ENCODE data around the gene TBXAS1.

DNA sequence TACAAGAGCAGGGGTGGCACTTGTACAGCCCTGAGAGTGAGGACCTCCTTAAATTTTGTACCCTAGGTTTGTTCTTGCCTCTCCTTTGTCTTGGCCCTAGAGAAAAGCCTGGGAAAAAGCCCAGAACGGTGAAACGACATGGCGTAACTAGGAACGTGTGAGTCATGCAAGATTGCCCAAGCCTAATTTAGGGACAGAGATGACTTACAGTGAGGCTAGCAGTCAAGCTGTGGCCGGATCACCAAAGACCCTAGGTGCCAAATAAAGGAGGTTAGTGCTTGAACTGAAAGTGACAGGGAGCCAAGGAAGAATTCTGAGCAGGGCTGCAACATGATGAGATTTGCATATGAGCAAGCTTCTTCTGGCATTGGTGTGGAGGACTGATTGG, 25.1 kb downstream of the TBXAS1 start:
- TF ChIP-seq EZH2 (IDR thresholded peaks at IDR 0.05; ENCODE audit: low read depth, unreplicated experiment) (no peak), CREB1 (CRISPR knock-in tag; IDR thresholded peaks at IDR 0.05; ENCODE audit: low read depth) (no peak), POLR2AphosphoS5 (IDR thresholded peaks at IDR 0.05; ENCODE audit: low read depth) (no peak), EZH2phosphoT487 (IDR thresholded peaks at IDR 0.05; ENCODE audit: unreplicated experiment) (no peak), STAT1 (IDR thresholded peaks at IDR 0.05; ENCODE audit: unreplicated experiment) (no peak)
- TF ChIP-seq, protein P1, sequence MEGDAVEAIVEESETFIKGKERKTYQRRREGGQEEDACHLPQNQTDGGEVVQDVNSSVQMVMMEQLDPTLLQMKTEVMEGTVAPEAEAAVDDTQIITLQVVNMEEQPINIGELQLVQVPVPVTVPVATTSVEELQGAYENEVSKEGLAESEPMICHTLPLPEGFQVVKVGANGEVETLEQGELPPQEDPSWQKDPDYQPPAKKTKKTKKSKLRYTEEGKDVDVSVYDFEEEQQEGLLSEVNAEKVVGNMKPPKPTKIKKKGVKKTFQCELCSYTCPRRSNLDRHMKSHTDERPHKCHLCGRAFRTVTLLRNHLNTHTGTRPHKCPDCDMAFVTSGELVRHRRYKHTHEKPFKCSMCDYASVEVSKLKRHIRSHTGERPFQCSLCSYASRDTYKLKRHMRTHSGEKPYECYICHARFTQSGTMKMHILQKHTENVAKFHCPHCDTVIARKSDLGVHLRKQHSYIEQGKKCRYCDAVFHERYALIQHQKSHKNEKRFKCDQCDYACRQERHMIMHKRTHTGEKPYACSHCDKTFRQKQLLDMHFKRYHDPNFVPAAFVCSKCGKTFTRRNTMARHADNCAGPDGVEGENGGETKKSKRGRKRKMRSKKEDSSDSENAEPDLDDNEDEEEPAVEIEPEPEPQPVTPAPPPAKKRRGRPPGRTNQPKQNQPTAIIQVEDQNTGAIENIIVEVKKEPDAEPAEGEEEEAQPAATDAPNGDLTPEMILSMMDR (conservative IDR thresholded peaks at IDR 0.05; ENCODE audit: low read depth in 2 of 2), result no peak
- TF ChIP-seq, protein P2, sequence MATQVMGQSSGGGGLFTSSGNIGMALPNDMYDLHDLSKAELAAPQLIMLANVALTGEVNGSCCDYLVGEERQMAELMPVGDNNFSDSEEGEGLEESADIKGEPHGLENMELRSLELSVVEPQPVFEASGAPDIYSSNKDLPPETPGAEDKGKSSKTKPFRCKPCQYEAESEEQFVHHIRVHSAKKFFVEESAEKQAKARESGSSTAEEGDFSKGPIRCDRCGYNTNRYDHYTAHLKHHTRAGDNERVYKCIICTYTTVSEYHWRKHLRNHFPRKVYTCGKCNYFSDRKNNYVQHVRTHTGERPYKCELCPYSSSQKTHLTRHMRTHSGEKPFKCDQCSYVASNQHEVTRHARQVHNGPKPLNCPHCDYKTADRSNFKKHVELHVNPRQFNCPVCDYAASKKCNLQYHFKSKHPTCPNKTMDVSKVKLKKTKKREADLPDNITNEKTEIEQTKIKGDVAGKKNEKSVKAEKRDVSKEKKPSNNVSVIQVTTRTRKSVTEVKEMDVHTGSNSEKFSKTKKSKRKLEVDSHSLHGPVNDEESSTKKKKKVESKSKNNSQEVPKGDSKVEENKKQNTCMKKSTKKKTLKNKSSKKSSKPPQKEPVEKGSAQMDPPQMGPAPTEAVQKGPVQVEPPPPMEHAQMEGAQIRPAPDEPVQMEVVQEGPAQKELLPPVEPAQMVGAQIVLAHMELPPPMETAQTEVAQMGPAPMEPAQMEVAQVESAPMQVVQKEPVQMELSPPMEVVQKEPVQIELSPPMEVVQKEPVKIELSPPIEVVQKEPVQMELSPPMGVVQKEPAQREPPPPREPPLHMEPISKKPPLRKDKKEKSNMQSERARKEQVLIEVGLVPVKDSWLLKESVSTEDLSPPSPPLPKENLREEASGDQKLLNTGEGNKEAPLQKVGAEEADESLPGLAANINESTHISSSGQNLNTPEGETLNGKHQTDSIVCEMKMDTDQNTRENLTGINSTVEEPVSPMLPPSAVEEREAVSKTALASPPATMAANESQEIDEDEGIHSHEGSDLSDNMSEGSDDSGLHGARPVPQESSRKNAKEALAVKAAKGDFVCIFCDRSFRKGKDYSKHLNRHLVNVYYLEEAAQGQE (IDR thresholded peaks at IDR 0.05; ENCODE audit: unreplicated experiment), result no peak
- TF ChIP-seq, protein P3, sequence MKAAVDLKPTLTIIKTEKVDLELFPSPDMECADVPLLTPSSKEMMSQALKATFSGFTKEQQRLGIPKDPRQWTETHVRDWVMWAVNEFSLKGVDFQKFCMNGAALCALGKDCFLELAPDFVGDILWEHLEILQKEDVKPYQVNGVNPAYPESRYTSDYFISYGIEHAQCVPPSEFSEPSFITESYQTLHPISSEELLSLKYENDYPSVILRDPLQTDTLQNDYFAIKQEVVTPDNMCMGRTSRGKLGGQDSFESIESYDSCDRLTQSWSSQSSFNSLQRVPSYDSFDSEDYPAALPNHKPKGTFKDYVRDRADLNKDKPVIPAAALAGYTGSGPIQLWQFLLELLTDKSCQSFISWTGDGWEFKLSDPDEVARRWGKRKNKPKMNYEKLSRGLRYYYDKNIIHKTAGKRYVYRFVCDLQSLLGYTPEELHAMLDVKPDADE (IDR thresholded peaks at IDR 0.05), result no peak
